CD4-positive, alpha-beta T cell treated with Interleukin-12 subunit alpha and Interleukin-12 subunit beta, for 1 hour (primary cell): Measurements from ENCODE around the gene SEC24D.
"Not testable (repeated sequence)": the region's sequence is repeated elsewhere in the genome, so short reads cannot be mapped to it uniquely, and the experiment has no call there.

Experiments used
- DNase-seq: peaks from one replicate; pipeline ENCODE4 v3.0.0-alpha.2; 2020

Gene SEC24D, protein sequence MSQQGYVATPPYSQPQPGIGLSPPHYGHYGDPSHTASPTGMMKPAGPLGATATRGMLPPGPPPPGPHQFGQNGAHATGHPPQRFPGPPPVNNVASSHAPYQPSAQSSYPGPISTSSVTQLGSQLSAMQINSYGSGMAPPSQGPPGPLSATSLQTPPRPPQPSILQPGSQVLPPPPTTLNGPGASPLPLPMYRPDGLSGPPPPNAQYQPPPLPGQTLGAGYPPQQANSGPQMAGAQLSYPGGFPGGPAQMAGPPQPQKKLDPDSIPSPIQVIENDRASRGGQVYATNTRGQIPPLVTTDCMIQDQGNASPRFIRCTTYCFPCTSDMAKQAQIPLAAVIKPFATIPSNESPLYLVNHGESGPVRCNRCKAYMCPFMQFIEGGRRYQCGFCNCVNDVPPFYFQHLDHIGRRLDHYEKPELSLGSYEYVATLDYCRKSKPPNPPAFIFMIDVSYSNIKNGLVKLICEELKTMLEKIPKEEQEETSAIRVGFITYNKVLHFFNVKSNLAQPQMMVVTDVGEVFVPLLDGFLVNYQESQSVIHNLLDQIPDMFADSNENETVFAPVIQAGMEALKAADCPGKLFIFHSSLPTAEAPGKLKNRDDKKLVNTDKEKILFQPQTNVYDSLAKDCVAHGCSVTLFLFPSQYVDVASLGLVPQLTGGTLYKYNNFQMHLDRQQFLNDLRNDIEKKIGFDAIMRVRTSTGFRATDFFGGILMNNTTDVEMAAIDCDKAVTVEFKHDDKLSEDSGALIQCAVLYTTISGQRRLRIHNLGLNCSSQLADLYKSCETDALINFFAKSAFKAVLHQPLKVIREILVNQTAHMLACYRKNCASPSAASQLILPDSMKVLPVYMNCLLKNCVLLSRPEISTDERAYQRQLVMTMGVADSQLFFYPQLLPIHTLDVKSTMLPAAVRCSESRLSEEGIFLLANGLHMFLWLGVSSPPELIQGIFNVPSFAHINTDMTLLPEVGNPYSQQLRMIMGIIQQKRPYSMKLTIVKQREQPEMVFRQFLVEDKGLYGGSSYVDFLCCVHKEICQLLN

DNA sequence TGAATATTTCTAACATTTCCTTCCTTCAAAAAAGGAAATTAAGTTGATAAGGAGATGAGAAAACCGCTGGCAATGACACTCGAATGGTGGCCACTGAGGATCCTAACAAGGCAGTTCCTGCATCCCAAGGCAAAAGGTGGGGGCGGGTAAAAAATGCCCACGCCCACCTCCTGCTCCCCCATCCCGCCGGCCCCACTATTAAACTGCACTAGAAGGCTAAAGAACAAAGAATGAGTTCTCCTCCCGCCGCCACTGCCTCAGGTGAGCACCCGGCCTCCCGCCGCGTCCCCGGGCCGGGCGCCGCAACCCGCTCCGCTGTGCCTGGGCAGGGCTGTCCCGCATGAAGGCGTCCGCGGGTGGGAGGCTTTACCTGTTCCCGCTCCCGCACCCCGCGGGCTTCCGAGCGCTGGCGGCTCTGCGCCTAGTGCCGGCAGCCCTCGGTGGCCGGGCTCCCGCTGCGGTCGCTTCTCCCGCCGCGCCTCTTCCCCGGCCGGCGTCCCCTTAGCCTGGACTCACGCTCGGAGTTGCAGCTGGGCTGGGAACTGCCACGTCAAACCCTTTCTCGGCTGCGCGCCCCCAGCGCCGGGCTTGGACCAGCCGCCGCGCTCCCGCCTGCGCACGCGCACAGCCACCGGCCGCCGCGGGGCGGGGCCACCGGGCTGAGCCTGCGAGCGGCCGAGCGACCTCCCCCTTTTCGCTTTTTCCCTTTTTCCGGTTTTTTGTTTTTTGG is at the start of gene SEC24D:
SEC24D (minus strand) TSS at position 556 of the 730 bp plus-strand sequence. CDS start 2,430 bp downstream, outside the sequence.
- peak; percentile 87 for DNase-seq

DNA sequence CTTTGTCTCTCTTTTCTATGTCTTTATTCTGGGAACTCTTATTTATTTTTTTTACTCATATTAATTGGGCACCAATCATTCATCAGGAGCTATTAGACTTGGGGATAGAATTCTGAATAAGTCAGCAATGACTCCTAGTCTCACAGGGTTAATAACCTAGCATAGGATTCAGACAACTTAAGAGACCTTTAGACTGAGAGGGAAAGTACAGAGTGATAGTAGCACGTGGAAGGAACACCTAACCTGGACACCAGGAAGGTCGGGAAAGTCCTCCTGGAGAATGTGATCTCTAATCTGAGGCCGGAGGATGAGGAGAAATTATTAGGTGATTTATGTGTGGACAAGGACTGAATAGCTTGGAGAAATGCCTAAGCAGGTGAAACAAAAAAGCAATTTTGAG is 48.8 kb upstream of the SEC24D start:
- no peak for DNase-seq

DNA sequence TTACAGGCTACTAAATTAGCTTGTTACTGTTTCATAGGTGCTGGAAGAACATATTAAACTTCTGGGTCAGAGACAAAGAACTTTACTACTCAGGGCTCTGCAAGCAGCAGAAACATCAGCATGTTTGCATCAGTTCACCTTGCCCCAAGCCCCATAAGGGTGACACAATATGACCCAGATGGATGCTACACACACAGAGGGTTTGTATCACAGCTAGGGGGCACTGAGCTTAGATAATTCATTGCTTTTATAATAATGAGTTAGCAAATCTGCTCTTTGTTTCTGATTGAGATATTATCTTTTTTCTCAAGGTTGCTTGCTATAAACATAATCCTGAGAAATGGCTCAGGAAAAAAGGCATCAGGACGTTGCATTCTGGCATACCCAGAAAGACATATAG is 47.9 kb upstream of the SEC24D start:
- DNase-seq = no peak

DNA sequence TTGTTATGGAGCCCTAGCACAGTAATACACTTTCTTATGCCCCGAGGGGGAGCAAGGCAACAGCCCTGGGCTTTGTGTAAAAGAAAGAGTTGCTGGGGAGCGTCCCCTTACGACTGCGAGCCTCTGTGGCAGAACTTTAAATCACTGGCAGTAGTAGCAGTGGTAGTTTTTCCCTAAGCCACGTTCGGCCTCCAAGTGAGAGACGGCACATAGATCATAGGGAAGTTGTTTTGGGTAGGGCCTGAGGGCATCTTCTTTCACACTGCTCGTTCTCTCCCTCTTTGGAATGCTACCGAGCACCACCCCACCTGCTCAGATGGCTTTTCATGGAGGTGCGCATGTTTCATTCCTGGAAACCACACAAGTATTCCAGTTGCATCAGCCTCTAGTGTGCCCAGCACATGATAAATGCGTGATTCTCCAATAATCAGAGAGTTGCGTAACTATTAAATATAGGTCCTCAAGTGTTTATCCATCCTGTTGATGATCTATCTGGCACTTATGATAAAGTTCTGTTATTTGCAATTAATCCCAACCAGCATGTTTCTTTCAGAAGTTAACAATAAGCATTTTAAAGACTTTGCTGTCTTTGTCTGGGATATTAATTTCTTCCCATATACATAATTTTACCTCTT is 45.7 kb upstream of the SEC24D start:
- DNase-seq = no peak

DNA sequence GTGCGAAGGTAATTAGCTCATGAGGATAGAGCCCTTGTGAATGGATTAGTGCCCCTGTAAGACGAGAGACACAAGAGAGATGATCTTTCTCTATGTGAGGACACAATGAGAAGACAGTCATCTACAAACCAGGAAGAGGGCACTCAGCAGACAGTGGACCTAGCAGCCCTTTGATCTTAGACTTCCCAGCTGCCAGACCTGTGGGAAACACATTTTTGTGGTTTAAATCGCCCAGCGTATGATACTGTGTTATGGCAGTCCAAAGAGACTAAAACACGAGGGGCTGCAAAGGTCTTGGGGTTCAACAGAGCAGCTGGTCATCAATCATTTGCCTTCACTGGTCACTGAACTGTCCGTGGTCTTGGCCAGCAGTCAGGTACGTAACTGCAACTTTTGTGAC is 43.5 kb upstream of the SEC24D start:
- DNase-seq = no peak

DNA sequence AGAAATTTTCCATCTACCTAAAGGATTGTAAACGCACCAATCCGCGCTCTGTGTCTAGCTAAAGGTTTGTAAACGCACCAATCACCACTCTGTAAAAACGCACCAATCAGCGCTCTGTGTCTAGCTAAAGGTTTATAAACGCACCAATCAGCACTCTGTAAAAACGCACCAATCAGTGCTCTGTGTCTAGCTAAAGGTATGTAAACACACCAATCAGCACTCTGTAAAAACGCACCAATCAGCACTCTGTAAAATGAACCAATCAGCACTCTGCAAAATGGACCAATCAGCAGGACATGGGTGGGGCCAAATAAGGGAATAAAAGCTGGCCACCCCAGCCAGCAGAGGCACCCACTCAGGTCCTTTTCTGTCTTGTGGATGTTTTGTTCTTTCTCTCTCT is 42.6 kb upstream of the SEC24D start:
- DNase-seq = not testable (repeated sequence)

DNA sequence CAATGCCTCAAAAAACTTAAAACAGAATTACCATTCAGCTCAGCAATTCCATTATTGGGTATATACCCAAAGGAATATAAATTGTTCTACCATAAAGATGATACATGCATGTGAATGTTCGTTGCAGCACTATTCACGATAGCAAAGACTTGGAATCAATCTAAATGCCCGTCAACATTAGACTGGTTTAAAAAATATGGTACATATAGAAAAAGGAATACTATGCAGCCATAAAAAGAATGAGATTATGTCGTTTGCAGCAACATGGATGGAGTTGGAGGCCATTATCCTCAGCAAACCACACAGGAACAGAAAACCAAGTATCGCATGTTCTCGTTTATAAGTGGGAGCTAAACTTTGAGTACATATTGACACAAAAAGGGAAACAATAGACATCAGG is 41.9 kb upstream of the SEC24D start:
- no peak for DNase-seq

DNA sequence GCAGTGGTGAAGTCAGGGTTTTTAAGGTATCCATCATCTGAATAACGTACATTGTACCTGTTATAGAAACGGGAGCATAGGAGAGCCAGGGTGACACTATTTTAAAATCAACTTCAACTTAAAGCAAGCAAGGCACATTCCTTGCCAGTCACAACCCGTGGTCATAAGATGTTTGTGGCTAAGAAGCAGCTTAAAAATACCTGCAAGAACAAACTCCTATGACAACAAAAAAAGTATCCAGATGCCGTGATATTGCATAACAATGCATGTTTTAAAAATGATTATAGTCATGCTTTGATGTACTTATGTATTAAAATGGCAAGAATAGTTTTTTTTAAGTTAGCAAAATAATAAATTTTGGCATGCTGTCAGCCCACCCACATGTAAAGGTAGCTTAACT is 36.3 kb upstream of the SEC24D start:
- no peak for DNase-seq

DNA sequence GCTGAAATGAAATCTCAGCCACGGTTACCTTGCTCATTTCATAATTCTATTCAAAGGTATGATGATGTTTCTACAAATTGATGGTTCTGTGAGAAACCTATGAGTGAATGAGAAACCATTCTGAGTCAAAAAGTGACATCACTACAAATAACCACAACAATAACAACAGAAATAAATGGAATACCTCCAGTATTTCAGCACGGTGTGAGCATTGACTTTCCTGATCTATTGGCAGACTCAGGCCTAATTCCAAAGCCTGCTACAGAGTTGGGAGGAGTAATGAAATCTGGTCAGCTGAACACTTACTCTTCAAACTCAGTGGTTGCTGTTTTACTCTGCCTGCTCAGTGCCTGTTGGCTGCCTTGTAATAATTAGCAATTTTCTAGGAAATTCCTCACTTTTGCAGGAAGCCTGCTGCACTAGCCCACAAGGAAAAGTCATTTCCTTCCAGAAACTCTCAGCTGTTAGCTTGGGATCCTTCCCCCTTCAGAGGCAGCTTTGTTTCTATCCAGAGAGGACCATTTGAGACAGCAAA is 33.9 kb upstream of the SEC24D start:
- no peak for DNase-seq

DNA sequence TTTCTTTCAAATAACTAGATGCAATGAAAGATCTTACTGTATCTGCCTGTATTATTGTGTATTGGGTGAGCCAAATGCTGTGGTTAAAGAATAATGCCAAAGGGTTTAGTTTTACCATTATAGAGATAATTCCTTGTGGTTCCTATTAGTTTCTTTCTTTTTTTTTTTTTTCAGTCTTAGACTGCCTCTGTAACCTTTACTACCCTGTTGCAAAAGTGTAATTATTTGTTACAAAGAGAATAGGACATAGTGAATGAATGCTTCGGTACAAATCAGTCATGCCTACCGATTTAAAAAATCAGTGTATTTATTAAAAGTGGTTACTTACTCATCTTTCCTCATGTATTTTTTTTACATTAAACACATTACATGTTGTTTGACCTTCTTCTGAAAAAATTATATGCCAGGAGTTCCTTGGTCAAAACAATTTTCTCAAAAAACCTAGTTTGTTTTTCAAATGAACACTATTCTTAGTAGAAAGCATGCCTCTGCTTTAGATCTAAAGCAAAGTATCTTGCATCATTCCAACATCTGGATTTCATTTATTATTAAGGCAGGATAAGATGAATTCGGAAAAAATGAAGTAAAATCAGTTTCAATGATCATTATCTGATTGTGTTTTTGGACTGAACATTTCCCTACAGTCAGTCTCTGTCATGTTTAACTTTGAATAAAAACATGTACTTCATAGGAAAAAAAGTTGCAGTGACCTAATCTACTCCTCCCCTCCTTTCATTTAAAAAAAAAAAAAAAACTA is 31.6 kb upstream of the SEC24D start:
- DNase-seq = no peak

DNA sequence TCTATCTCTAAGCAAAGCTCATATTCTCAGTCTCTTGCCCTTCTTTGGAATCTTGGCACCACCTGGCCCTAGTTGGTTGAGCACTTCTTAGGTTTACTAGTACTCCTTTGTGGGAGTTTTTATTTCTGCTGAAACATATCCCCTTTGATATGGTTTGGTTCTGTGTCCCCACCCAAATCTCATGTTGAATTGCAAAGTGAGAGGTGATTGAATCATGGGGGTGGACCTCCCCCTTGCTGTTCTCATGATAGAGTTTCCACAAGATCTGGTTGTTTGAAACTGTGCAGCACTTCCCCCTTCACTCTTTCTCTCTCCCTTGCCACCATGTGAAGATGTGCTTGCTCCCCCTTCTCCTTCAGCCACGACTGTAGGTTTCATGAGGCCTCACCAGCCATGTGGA is 30.5 kb upstream of the SEC24D start:
- DNase-seq = no peak

DNA sequence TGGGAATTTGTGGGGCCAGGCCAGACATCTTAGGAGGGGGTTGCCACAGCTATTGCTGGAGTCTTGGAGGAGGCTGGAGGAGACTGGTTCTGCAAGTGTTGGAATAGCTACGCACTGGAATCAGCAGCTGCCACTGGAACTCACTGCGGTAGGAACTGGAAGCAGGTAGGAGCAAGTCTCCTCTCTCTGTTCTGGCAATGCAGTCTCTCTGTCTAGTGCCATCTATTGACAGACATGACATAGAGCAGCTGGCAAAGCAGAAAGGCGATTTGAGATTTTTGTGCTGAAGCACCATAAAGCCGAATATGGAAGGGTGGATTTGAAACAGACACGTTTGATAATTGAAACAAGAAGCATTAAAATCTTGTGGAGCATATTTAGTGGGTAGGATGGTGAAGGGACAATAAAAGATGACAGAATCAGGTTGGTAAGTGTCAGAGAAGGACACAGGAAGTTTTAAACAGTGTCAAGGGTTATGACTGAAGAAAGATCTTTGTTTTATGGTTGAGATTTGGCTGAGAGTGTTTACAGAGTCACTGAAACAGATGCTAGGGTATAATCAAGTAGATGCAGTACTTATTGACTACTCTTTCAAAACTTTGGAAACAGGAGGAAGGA is 29.3 kb upstream of the SEC24D start:
- DNase-seq = peak; percentile 32

DNA sequence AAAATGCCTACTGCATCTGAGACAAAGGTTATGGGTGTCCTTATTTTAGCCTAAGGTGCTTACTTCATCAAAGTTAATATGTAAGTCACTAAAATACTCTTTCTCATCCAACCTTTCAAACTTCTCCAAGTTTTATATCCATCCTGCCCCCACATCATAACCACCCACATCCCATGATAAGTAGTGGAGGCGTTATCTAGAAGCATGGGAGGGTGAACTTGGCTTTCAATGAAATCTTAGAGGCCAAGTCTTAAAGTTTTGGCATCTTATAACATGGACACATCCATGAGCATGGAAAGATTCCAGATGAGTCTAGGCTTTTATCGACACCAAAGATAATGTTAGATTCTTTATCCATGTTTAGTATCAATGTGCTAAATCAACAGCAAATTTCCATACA is 22.9 kb upstream of the SEC24D start:
- DNase-seq = no peak

DNA sequence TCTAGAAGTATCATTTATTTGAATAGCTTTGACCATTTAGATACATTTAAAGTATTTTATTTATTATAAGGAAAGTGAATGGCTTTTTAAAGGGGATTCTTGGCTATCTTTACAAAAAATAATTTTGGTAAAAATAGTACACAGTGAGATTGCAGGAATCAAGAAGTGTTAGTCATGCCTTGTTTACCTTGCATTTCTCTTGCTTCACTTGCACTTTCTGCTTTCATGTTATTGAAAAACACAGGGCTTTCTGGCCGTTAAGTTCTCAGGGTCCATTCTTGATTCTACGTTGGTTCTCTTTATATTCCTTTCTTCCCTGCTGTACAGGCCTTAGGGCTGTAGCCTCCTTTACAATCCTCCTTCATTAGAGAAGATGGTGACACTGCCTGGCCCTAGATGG is 21.8 kb upstream of the SEC24D start:
- DNase-seq = no peak

DNA sequence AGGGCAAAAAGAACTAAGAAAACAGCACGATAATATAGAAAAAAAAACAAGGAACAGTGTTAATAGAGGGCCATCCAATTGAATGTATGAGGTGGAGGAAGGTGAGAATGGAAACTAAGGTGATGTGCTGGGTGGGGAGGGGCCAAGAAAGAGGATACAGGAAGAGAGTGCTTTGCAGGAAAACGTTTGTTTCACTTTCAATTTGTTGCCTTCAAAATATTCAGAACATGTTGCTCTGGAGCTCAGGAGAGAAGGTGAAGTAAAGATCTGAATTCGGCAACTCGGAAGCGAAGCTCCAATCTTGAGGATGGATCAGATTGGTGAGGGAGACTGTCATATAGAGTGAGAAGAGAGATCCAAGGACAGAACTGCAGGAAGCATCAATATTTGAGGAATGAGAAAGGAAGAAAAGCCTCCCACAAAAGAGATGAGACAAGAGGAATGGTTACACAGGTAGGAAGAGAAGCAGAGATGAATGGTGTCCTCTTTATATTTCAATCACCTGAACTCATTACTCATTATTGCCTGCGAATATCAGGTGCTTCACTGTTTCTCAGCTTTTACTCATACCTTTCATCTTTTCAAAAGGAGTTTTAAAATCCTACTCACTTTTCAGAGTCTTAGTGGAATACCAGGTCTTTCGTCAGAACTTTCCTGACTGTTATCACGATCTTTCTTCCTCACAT is 14.7 kb upstream of the SEC24D start:
- DNase-seq = peak; percentile 65

DNA sequence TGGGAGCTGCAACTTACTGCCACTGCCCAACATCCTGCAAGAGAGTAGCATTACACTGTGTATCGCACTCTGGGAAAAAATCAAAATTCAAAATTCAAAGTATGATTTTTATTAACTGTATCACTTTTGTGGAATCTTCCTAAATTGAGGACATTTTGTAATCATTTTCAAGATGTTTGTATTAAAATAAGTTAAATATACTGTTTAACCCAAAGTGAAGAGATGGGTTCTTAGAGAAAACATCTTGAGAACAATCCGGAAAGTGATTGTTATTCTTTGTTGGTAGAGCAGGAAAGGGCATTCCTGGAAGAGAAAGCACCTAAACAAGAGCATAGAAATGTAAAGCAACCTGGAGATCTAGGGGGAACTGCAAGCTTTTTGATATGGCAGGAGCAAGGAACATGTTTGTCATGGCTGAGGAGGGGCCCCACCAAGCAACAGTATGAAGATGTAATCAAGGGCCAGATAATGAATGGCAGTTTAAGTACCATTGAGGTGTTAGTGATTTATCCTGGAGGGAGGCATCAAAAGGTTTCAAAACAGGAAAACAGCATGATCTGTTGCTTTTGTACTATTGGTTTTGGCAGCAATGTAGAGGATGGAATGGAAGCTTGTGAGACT is 14.1 kb upstream of the SEC24D start:
- no peak for DNase-seq

DNA sequence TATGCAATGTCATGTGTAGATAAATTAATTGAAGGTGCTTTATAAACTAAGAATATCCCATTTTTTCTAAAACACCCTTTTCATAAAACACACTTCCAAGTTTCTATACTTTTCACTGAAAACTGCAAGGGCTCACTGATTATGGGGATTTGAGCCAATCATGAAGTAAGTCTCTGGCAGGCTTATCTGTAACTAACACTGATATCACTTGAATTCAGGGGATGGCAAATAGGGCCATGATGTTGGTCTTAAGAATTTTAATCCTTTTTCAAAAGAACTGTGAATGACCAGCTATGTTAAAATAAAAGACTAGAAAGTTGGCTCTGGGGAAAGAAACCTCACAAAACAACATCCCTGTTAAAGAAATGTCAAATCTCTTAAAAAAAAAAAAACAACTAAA is 13.0 kb upstream of the SEC24D start:
- DNase-seq = no peak

DNA sequence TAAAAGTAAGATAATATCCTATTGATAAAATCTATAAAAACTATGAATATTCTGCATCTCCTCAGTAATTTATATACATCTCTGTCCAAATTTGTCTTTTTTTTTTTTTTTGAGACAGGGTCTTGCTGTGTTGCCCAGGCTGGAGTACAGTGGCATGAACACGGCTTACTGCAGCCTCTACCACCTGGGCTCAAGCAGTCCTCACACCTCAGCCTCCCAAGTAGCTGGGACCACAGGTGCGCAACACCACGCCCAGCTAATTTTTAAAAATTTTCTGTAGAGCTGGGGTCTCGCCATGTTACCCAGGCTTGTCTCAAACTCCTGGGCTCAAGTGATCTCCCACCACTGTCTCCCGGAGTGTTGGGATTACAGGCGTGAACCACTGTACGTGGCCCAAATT is 12.3 kb upstream of the SEC24D start:
- no peak for DNase-seq

DNA sequence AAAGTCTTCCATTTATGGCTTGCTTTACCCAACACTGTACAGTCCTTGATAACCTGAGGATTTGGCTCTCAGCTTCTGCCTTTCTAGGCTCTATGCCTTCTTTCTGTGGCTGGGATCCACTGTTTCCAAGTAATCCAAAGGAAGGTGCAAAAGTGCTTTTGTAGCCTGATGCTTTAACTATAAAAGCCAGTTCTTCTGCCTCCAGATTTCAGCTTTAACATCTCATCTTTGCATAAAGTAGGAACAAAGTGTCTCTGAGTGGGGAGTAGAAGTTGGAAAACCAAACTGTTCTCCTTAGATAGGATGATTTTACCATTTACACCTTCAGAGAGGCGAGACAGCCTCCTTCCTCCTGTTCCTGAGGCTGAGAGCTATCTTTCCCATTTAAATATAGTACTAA is 11.1 kb upstream of the SEC24D start:
- no peak for DNase-seq

DNA sequence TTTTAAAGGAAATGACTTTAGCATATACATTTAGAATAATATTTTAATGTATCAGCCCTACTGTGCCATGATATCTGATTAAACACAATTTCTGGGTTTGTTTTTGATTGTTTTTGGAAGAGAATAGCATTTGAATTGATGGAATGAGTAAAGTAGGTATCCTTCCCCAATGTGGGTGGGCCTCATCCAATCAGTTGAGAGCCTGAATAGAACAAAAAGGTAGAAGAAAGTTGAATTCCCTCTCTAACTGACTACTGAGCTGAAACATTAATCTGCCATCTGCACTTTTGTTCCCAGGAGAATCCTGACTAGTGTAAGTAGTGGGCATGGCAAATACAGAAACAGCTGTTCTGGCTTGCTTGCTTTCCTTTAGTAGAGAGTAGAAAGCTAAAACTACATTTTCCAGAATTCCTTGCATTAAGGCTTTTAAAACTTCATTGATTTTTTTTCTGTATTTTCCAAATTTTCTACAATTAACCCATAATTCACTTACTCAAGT is 9.7 kb upstream of the SEC24D start:
- no peak for DNase-seq
